ENCODE measurements around the gene DISP1.
A peak's percentile ranks its signal among the peaks of the same experiment; 100 is the strongest.

The DISP1 gene

DNA sequence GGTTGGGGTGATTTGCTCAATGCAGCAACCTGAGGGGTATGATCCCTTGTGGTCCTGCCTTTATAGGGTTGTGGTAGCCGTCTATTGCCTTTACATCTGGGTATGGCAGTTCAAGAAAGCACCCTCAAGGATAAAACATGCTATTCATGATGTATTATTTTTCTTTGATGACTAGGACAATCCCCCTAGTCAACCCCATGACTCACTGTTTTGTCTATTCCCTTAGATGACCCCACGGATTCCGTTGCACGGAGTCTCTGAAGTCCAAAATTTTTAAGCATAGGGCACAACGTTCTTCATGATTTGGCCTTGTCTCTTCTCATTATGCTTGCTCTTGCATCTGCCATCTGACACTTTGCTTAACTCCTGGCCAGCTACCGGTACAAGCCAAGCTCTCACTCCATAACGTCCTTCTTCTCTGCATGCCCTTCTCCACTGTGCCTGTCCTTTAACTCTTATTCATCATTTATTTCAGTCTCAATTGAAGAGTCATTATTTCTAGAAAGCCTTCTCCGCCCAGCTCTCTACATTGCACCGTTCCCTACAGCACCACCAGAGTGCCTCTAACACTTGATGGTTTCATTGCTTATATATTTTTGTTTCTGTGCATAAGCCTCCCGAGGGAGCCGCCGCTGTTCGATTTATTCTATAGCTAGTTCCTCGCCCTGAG, 838 bp upstream of the DISP1 start:
- TF ChIP-seq, protein P1, sequence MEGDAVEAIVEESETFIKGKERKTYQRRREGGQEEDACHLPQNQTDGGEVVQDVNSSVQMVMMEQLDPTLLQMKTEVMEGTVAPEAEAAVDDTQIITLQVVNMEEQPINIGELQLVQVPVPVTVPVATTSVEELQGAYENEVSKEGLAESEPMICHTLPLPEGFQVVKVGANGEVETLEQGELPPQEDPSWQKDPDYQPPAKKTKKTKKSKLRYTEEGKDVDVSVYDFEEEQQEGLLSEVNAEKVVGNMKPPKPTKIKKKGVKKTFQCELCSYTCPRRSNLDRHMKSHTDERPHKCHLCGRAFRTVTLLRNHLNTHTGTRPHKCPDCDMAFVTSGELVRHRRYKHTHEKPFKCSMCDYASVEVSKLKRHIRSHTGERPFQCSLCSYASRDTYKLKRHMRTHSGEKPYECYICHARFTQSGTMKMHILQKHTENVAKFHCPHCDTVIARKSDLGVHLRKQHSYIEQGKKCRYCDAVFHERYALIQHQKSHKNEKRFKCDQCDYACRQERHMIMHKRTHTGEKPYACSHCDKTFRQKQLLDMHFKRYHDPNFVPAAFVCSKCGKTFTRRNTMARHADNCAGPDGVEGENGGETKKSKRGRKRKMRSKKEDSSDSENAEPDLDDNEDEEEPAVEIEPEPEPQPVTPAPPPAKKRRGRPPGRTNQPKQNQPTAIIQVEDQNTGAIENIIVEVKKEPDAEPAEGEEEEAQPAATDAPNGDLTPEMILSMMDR (IDR thresholded peaks at IDR 0.05; ENCODE audit: low read length, missing control alignments): no peak
- no peak for DNase-seq (ENCODE audit: low read depth)
- H3K4me3 ChIP-seq (replicated peaks; ENCODE audit: low read depth, low read length): no peak overlapping the region

DNA sequence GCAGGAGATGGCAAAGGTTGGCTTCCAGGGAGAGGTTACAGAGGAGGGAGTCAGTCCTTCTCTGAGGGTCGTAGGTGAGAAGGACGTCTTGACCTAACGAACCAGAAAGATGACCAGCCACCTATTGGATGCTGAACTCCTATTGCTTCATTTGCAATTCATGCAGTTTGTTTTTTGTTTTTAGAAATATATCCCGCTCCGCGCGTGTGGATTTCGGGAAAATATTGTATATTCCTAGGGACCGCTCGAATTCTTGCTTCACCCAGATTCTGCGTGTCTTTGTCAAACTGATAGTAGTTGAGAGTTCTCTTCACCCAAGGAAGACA, 564 bp downstream of the DISP1 start:
- TF ChIP-seq, protein P1 (IDR thresholded peaks at IDR 0.05; ENCODE audit: low read length, missing control alignments): no peak
- peak overlapping the region; percentile 92 for H3K4me3 ChIP-seq (replicated peaks; ENCODE audit: low read depth, low read length)
- DNase-seq (ENCODE audit: low read depth): no peak

DNA sequence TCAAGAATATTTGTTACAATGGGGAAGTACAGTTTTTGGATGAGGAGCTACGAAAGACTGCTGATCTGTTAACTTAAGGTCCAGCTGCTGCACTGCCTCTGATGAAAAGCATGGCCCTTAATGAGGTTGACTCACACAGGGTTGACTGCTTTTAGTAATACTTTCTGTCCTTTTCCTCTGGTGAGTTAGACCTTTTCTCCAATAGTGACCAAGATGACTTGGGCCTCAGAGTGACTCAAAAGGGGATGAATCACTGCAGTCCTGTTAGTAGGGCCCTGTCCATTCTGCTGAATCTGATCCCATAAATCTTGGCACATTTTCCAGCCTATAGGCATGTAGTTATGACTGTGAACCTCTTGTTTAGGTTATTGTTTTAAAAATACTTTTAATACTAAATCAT, 2.7 kb downstream of the DISP1 start:
- TF ChIP-seq, protein P1 (IDR thresholded peaks at IDR 0.05; ENCODE audit: low read length, missing control alignments): no peak
- no peak overlapping the region for H3K4me3 ChIP-seq (replicated peaks; ENCODE audit: low read depth, low read length)
- DNase-seq (ENCODE audit: low read depth): peak; percentile 82

DNA sequence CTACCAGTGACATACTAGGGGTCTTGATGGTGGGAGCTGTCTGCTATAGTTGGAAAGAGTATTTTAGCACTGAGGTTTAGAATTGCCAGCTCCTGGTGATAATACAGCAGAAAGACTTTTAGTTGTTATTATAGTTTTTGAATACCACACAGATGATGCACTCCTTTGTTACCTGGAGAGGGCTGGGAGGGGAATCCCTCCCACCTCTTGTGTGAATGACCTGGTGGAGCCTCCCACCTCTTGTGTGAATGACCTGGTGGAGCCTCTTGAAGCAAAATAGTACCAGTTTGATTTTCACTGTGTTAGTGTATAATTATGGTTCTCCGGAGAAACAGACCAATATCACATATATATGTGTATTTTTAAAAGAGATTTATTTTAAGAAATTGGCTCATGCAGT, 3.3 kb downstream of the DISP1 start:
- no peak for DNase-seq (ENCODE audit: low read depth)
- TF ChIP-seq, protein P1 (IDR thresholded peaks at IDR 0.05; ENCODE audit: low read length, missing control alignments): no peak
- no peak overlapping the region for H3K4me3 ChIP-seq (replicated peaks; ENCODE audit: low read depth, low read length)

DNA sequence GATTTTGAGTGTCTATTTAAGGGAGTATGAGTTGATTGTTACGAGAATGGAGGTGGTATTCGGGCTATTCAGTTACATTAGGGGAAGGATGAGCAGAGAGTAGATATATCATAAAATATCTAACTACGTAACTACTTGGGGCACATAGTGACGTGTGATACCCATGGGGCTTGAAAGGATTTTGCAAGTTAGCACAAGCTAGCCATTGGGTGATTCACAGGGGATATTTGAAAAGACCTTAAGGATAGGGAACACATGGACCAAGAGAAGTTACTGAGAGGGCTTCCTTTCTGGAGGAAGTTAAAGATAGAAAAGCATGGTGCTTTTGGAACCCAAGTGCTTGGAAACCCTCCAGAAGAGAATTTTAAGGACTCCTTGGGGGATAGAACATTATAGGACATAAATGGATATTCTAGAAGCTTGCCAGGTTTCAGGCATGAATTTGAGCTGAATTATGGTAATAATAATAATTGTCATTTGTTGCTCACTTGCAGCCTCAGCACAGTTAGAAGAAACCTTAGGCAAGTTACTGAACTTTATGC, 5.4 kb downstream of the DISP1 start:
- TF ChIP-seq, protein P1 (IDR thresholded peaks at IDR 0.05; ENCODE audit: low read length, missing control alignments): no peak
- H3K4me3 ChIP-seq (replicated peaks; ENCODE audit: low read depth, low read length): no peak overlapping the region
- no peak for DNase-seq (ENCODE audit: low read depth)

DNA sequence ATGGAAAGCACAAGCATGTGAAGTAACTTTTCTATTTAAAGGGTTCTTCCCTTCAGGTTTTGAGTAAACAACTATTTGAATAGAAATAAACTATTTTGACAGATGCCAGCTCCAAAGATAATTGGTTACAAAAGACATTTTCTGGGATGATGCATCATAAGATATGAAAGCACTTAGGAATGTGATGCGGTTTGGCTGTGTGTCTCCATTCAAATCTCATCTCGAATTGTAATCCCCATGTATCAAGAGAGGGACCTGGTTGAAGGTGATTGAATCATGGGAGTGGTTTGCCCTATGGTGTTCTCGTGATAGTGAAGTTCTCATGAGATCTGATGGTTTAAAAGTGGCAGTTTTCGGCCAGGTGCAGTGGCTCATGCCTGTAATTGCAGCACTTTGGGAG, 6.4 kb downstream of the DISP1 start:
- no peak for DNase-seq (ENCODE audit: low read depth)
- TF ChIP-seq, protein P1 (IDR thresholded peaks at IDR 0.05; ENCODE audit: low read length, missing control alignments): no peak

DNA sequence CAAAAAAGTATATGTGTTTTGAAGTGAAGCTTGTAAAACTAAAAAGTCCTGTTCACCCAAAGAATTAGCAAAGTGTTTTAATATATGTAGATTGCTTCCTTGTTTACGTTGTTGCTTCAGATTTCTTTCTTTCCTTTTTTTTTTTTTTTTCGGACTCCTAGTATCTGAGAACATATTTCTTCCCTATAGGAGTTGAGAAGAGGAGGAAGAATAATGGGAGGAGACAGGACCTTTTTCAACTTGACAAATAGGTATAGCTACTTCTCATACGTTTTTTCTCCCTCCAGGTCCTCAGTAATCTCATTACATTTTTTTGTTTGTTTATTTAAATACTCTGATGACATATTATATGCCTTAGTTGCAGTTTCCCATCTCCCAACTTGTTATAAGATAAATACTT, 8.9 kb downstream of the DISP1 start:
- TF ChIP-seq, protein P1 (IDR thresholded peaks at IDR 0.05; ENCODE audit: low read length, missing control alignments): no peak

More for the DNA sequence above, 6.4 kb downstream of the DISP1 start:
- H3K4me3 ChIP-seq (replicated peaks; ENCODE audit: low read depth, low read length): no peak overlapping the region

More for the DNA sequence above, 8.9 kb downstream of the DISP1 start:
- DNase-seq (ENCODE audit: low read depth): no peak
- H3K4me3 ChIP-seq (replicated peaks; ENCODE audit: low read depth, low read length): no peak overlapping the region
